Limb (tissue), 2 donors: ENCODE data around the gene ADRA1B.
"Not testable (repeated sequence)": the region's sequence is repeated elsewhere in the genome, so short reads cannot be mapped to it uniquely, and the experiment has no call there.

Source experiments
- DNase-seq, 2 donors: peaks; one replicate each; pipeline ENCODE4 v3.0.0-alpha.2; 2016; ENCODE audit errors: extremely low spot score in 2 of 2

The ADRA1B gene

DNA sequence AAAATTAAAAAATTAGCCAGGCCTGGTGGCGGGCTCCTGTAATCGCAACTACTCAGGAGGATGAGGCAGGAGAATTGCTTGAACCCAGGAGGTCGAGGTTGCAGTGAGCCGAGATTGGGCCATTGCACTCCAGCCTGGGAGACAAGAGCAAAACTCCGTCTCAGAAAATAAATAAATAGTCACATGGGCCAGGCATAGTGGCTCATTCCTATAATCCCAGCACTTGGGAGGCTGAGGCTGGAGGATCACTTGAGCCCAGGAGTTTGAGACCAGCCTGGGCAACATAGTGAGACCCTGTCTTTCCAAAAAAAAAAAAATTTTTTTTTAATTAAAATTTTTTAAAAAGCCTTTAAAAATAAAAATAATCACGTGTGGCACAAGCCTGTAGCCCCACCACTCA lies 97.9 kb downstream of the ADRA1B start:
- not testable (repeated sequence) for DNase-seq

DNA sequence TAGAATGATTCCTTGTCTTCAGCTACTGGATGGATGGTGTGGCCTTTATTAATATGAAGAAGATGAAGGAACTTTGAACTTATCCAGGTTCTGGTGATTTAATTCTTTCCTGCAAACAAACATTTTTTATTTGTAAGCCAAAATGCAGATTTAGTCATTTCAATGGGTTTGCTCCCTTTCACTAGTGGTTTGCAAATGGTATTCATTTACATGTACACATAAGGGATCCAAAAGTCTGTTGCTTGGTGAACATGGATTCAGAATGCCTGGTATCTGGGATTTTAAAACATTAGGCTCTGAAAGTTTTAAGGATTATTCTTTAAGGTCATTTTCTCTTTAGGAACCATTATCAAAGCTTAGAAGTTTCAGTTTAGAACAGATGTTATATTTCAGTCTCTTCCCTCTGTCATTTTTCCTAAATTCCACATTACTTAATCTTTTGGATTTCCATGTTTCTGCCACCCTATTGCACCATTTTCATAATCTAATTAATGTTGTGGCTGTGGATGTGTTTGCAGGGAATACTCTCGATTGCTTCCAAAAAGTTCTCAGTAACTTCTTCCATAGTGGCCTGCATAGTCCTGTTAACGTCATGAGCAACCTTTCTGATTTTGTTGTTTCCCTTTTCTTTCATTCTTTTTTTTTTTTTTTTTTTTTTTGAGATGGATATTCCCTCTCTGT lies 102.8 kb downstream of the ADRA1B start:
- DNase-seq: no peak

DNA sequence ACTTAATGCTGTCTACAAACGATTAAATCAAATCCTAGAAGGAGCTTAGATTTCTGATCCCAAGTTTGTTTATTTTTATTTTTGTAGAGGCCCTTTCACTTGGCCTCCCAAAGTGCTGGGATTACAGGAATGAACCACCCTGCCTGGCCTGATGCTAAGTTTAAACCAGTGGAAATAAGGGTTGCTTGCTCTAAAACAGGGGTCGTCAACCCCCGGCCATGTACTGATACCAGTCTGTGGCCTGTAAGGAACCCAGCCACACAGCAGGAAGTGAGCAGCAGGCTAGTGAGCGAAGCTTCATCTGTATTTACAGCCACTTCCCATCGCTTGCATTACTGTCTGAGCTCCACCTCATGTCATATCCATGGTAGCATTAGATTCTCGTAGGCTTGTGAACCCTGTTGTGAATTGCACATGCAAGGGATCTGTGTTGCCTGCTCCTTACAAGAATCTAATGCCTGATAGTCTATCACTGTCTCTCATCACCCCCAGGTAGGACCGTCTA lies 104.0 kb downstream of the ADRA1B start:
- DNase-seq: no peak

DNA sequence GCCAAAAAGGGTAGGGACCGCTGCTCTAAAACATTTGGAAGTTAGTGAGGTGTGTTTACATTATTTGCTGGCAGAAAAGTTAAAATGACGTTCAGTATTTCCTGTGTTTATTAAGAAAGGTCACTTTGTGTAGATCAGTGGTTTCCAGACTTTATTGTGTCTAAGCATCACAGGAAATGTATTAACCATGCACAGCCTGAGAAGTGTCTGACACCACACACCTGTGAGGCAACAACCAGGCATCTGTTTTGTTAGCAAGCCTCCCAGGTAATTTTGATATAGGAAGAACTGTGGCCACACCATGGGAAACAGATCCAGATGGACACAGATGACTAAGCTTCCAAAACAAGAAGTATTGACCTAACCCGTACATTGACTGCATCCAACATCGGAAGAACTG lies 104.7 kb downstream of the ADRA1B start:
- DNase-seq: no peak

DNA sequence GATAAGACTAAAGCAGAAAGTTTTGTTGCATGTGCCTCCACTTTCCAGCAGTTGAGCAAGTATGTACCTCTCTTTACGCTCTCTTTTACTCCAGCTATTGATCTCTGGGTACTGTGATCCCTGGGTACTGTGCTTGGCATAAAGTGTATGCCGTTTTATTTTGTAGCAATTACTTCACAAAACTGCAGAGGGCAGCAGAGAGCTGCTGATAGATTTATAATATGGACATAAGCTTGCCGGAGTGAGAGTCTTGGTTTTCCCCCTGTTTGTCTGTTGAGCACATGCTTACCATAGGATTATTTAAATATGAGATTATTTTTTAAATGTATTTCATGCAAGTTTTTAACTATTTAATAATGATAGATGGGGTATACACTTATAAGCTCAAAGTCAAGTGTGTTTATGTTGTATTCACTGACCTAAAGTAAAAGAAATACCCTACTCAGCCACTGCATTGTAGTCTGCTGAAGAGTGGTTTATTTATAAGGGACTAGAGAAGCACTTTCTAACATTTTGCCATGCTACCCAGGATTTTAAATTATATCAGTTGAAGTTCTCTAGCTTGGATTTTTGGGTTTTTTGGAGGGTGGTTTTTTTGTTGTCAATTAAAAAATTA lies 105.7 kb downstream of the ADRA1B start:
- DNase-seq: peak; percentile 62 to 81
